B cell (primary cell): Measurements from ENCODE around the gene CYP2A6. TPM values are rescaled to one million over a fixed set of nuclear protein-coding genes. Genes with fewer than 3 reads are reported as not detected.
A peak's percentile ranks its signal among the peaks of the same experiment; 100 is the strongest.

Source experiments
- ATAC-seq: fragments of 200-7000 bp; cut with Tn5 transposase; one replicate; pipeline ENCODE4 v1.10.0; 2021; ENCODE audit warnings: low read depth, mild to moderate bottlenecking, moderate number of reproducible peaks, moderate library complexity
- CTCF ChIA-PET: fragments of 350-600 bp; sonication (Branson Sonifier 250); formaldehyde crosslinking; loops from one replicate; lab custom pipeline; 2021; ENCODE audit warnings: antibody characterized with exemption, inconsistent platforms; lab: Charles Lee
- POLR2A ChIA-PET: fragments of 350-600 bp; sonication (Branson Sonifier 250); formaldehyde crosslinking; loops from one replicate; lab custom pipeline; 2021; ENCODE audit warnings: antibody characterized with exemption; lab: Charles Lee
- DNase-seq: peaks from one replicate; pipeline ENCODE4 v3.0.0; 2013
- H2AFZ ChIP-seq: 2 replicates; pipeline ENCODE4 v1.6.1; 2012; ENCODE audit warnings: mild to moderate bottlenecking, low read depth, low read length; ENCODE audit not compliant: insufficient read depth, poor library complexity, severe bottlenecking
- H3K27ac ChIP-seq, 2 donors: 1 replicate in 1 of 2; 2 replicates in 1 of 2; pipeline ENCODE4 v1.5.1; 2012 to 2013; ENCODE audit warnings: low read length in 2 of 2, mild to moderate bottlenecking in 2 of 2, moderate library complexity in 1 of 2
- H3K27me3 ChIP-seq, 4 experiments: fragments of 200-600 bp in 1 of 4; sonication (generic) in 1 of 4; replicated peaks in 1 of 4; 1 replicate in 2 of 4; 2 replicates in 2 of 4; pipeline versions ENCODE4 v1.6.1 to v1.7.0; 2013 to 2016; ENCODE audit warnings: low read length in 3 of 4, mild to moderate bottlenecking in 2 of 4, mixed read lengths in 1 of 4, moderate library complexity in 1 of 4; ENCODE audit not compliant: insufficient read depth in 4 of 4, control insufficient read depth in 3 of 4; ENCODE audit errors: control extremely low read depth in 1 of 4
- H3K36me3 ChIP-seq, 2 experiments: replicated peaks in 1 of 2; 1 replicate in 1 of 2; 2 replicates in 1 of 2; pipeline versions ENCODE4 v1.6.1 to v1.7.1; 2013; ENCODE audit warnings: low read length in 1 of 2; ENCODE audit not compliant: insufficient read depth in 2 of 2, control insufficient read depth in 1 of 2; ENCODE audit errors: control extremely low read depth in 1 of 2, extremely low read depth in 1 of 2
- H3K4me1 ChIP-seq, 2 donors: fragments of 200-600 bp in 1 of 2; sonication (generic) in 1 of 2; 1 replicate in 1 of 2; 2 replicates in 1 of 2; pipeline versions ENCODE4 v1.5.1 to v1.6.1; 2013 to 2017; ENCODE audit warnings: low read length in 2 of 2; ENCODE audit not compliant: control insufficient read depth in 2 of 2, insufficient read depth in 2 of 2
- H3K4me2 ChIP-seq: replicated peaks from 2 replicates; pipeline ENCODE3; 2012; ENCODE audit warnings: mild to moderate bottlenecking, low read depth, low read length; ENCODE audit not compliant: poor library complexity, severe bottlenecking
- H3K4me3 ChIP-seq, 5 experiments: fragments of 200-600 bp in 1 of 5; sonication (generic) in 1 of 5; 1 replicate in 3 of 5; 2 replicates in 2 of 5; pipeline versions ENCODE4 v1.5.1 to v1.7.0; 2011 to 2016; ENCODE audit warnings: low read length in 4 of 5, mild to moderate bottlenecking in 4 of 5, low read depth in 2 of 5, control low read depth in 1 of 5, moderate library complexity in 1 of 5; ENCODE audit not compliant: insufficient read depth in 1 of 5; ENCODE audit errors: control extremely low read depth in 1 of 5, extremely low read depth in 1 of 5
- H3K79me2 ChIP-seq: fragments of 200-600 bp; sonication (generic); one replicate; pipeline ENCODE4 v1.6.0; 2016; ENCODE audit warnings: low read length; ENCODE audit not compliant: control insufficient read depth, insufficient read depth
- H3K9ac ChIP-seq: fragments of 200-600 bp; sonication (generic); 2 replicates; pipeline ENCODE4 v1.6.1; 2017; ENCODE audit warnings: mild to moderate bottlenecking, low read length, moderate library complexity
- H3K9me3 ChIP-seq, 3 donors: one replicate each; pipeline versions ENCODE4 v1.6.1 to v1.7.1; 2013; ENCODE audit warnings: low read length in 2 of 3; ENCODE audit not compliant: control insufficient read depth in 2 of 3, insufficient read depth in 1 of 3; ENCODE audit errors: control extremely low read depth in 1 of 3
- H4K20me1 ChIP-seq: 2 replicates; pipeline ENCODE4 v1.6.0; 2012; ENCODE audit warnings: mild to moderate bottlenecking, low read length; ENCODE audit not compliant: insufficient read depth, control insufficient read depth, poor library complexity, severe bottlenecking
- H3K27ac Mint-ChIP-seq: one replicate; pipeline ENCODE4 v1.8.0; 2021; ENCODE audit warnings: mixed read lengths
- H3K27me3 Mint-ChIP-seq: one replicate; pipeline ENCODE4 v1.8.0; 2021; ENCODE audit warnings: mixed read lengths
- H3K4me1 Mint-ChIP-seq: one replicate; pipeline ENCODE4 v1.8.0; 2021; ENCODE audit warnings: mixed read lengths
- H3K4me3 Mint-ChIP-seq: one replicate; pipeline ENCODE4 v1.8.0; 2021; ENCODE audit warnings: mixed read lengths
- H3K9me3 Mint-ChIP-seq: one replicate; pipeline ENCODE4 v1.8.0; 2022; ENCODE audit warnings: mixed read lengths; ENCODE audit not compliant: insufficient read depth
- CTCF ChIP-seq: fragments of 200-600 bp; IDR thresholded peaks from one replicate; pipeline ENCODE4 v1.8.0; 2022; ENCODE audit warnings: antibody characterized with exemption, mild to moderate bottlenecking
- EZH2 ChIP-seq: IDR thresholded peaks from 2 replicates; pipeline ENCODE4 v1.6.1; 2012; ENCODE audit warnings: borderline replicate concordance, low read depth, mild to moderate bottlenecking, moderate library complexity, low read length; ENCODE audit not compliant: insufficient read depth, poor library complexity, severe bottlenecking
- WGBS: methylation state at CpG from one replicate; pipeline ENCODE4 v1.1.5; 2013; ENCODE audit warnings: missing lambda C conversion rate; ENCODE audit not compliant: insufficient coverage; 5-methylcytosine and 5-hydroxymethylcytosine counted together
- intact Hi-C: fragments of 100-400 bp; cut with micrococcal nuclease; formaldehyde crosslinking; loops from one replicate; pipeline ENCODE4 v1.10.0; 2022
- polyA plus RNA-seq: library from polyadenylated mRNA; depleted of rRNA; stranded (reverse); fragments of >200 nt; gene quantifications from 2 replicates; pipeline ENCODE4 v1.2.3, GENCODE V29; 2012
- total RNA-seq, 2 donors: library from RNA; stranded (reverse); fragments of 120-200 nt in 1 of 2; gene quantifications; 1 replicate in 1 of 2; 2 replicates in 1 of 2; pipeline versions ENCODE4 v1.2.3 to v1.2.4, GENCODE V29; 2013 to 2022

Gene CYP2A6
- total and polyA plus RNA-seq, 2 donors (not counting 1 experiment from before 2014, with no cell fraction given): not detected

DNA sequence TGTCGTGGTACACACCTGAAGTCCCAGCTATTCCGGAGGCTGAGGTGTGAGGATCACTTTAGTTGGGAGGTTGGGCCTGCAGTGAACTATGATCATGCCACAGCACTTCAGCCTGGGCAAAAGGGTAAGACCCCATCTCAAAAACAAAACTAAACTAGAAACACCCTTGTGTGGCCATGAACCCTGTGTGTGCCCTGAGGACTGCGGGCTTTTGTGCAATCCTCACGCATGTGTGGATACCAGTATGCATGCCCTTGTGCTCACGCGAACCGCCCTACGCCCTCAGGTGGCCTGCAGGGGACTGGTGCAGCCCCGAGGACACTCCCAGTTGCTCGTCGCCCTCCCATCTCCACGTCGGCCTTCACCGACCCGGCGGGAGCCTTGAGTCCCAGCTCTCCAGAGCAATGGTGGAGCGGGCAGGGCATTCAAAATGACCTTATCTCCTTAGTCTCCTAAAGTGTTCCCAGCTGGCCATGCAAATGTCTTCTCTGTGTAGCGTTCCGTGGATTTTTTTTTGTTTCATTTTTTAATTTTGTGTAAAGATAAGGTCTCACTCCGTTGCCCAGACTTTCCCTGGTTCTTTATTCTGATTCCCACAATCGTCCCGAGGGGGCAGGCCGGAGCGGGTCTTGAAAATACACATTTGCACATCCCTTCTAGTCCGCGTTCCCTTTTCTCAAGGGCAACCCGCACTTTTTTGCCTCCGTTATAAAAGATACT is 52.1 kb downstream of the CYP2A6 start:
- intact Hi-C loops: loop anchor here (1.0 to 5.0 kb wide), 8 partner anchors 9 to 513 kb away; partner anchors contain the start of genes ACTMAP, AKT2, COQ8B and RAB4B
- Histone ChIP-seq H3K27ac (peak overlapping the region; percentile 85 to 90), H3K27me3 (no peaks in the 10 kb centered on the region), H3K4me3 (peak overlapping the region; percentile 59 to 84 (median 67)), H3K9ac (peak overlapping the region; percentile 79), H3K4me2 (peak overlapping the region; percentile 82), H2AFZ (peak overlapping the region; percentile 76), H3K36me3 (peaks cover 0 to 37% of the 10 kb centered on the region in 2 experiments), H3K79me2 (peaks cover 48% of the 10 kb centered on the region), H3K9me3 (no peaks in the 10 kb centered on the region), H3K4me1 (peaks cover 46 to 47% of the 10 kb centered on the region in 2 donors), H4K20me1 (peaks cover 35% of the 10 kb centered on the region)
- CTCF ChIA-PET: interaction anchor here (0.6 to 4.9 kb wide), 14 partner anchors 9 to 163 kb away, joined by 3 to 48 read pairs (median 4); partner anchors contain the start of genes ACTMAP, COQ8B, ITPKC and RAB4B
- Mint-ChIP-seq H3K27me3 (no peaks in the 10 kb centered on the region), H3K27ac (peak overlapping the region; percentile 98), H3K9me3 (no peaks in the 10 kb centered on the region), H3K4me1 (peaks cover 51% of the 10 kb centered on the region), H3K4me3 (peak overlapping the region; percentile 90)
- DNase-seq (peak; percentile 79), ATAC-seq (peak; percentile 26)
- 13% methylated on average over 19 of the region's 28 CpGs for WGBS
- TF ChIP-seq EZH2: no peak
- TF ChIP-seq CTCF: peak; percentile 56
- POLR2A ChIA-PET: interaction anchor here (0.6 to 3.1 kb wide), 12 partner anchors 9 to 1966 kb away, joined by 3 to 68 read pairs (median 4); partner anchors contain the start of genes ACTMAP, B9D2, COQ8B and ECH1
